ENCODE measurements around the gene CCND1.

DNA sequence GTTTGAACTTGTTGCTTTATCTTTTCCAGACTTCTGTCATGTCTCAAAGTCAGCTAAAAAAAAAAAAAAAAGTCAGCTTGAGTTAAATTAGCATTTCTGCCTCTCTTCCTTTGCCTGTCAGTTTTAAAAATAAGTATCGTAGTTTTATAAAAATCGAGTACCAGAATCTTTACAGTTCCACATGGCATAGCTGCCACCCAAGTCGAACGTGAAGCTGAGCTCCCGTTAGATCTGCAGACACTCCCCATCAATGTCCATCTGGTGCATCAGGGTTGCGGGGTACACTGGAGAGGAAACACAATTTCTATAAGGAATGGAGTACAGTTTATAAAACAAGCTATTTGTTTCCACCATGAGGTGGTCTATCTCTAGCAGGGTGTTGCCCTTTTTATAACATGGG lies 41.0 kb upstream of the CCND1 start:
- TF ChIP-seq CEBPB (IDR thresholded peaks at IDR 0.05; ENCODE audit: low read depth, low read length) (no peak), RAD21 (IDR thresholded peaks at IDR 0.05 in 1 of 2, conservative IDR thresholded peaks at IDR 0.05 in 1 of 2; ENCODE audit: low read depth in 2 of 2, low read length in 2 of 2) (no peak), EZH2 (IDR thresholded peaks at IDR 0.05; ENCODE audit: low read depth, low read length, severe bottlenecking) (no peak), POLR2AphosphoS5 (IDR thresholded peaks at IDR 0.05; ENCODE audit: low read depth, low read length) (no peak), CTCF (IDR thresholded peaks at IDR 0.05; ENCODE audit: control extremely low read depth in 1 of 3, insufficient read depth in 1 of 3, low read depth in 1 of 3, low read length in 3 of 3) (no peak), GABPA (IDR thresholded peaks at IDR 0.05; ENCODE audit: borderline replicate concordance, insufficient read depth, low read length) (no peak), CREB1 (IDR thresholded peaks at IDR 0.05) (no peak), TAF1 (IDR thresholded peaks at IDR 0.05; ENCODE audit: low read depth, low read length) (no peak), POLR2A (IDR thresholded peaks at IDR 0.05; ENCODE audit: control extremely low read depth in 1 of 2, low read depth in 2 of 2, low read length in 2 of 2) (no peak), KDM1A (IDR thresholded peaks at IDR 0.05; ENCODE audit: borderline replicate concordance, low read length) (no peak), SIN3A (conservative IDR thresholded peaks at IDR 0.05 in 1 of 2, IDR thresholded peaks at IDR 0.05 in 1 of 2; ENCODE audit: low read depth in 1 of 2, low read length in 2 of 2) (no peak)
- TF ChIP-seq, protein P1, sequence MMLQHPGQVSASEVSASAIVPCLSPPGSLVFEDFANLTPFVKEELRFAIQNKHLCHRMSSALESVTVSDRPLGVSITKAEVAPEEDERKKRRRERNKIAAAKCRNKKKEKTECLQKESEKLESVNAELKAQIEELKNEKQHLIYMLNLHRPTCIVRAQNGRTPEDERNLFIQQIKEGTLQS (IDR thresholded peaks at IDR 0.05; ENCODE audit: insufficient read depth, low read depth, low read length): no peak

All from H1 (cell line).